ENCODE data around the gene GBX2. TPM values are rescaled to one million over a fixed set of nuclear protein-coding genes. Genes with fewer than 3 reads are reported as not detected.

GBX2 gene
- total and polyA plus RNA-seq, 2 experiments from 2014 or later, result 0.99 to 1.3 TPM

GRCh38 chr2:236173729-236174607, 5.8 kb upstream of the GBX2 start:
- Histone ChIP-seq H3K9me2 (ENCODE audit: insufficient read depth) (no peaks in the 10 kb centered on the region), H3K4me1 (ENCODE audit: insufficient read depth) (peaks cover 66% of the 10 kb centered on the region), H3K4me2 (peak overlapping the region; percentile 73), H3K79me2 (replicated peaks; ENCODE audit: insufficient read depth) (no peaks in the 10 kb centered on the region), H4K20me1 (replicated peaks; ENCODE audit: insufficient read depth) (peaks cover 17% of the 10 kb centered on the region; the same call in 1 of the 2 replicates), H3K4me3 (peak overlapping the region; percentile 69), H3K27me3 (ENCODE audit: insufficient read depth) (peaks cover 98% of the 10 kb centered on the region), H3K27ac (ENCODE audit: low read depth) (no peak overlapping the region), H3K36me3 (ENCODE audit: insufficient read depth) (no peaks in the 10 kb centered on the region), H2AFZ (no peak overlapping the region), H3F3A (replicated peaks; ENCODE audit: low read depth) (peaks cover 31% of the 10 kb centered on the region)
- no peaks in the 10 kb centered on the region; the same call in 2 of the 3 replicates for H3K9me3 Mint-ChIP-seq
- peaks cover 67% of the 10 kb centered on the region for H3K4me1 Mint-ChIP-seq
- TF ChIP-seq EZH2 (IDR thresholded peaks at IDR 0.05; ENCODE audit: low read depth, unreplicated experiment) (peak; percentile 78), ZNF114 (CRISPR knock-in tag; IDR thresholded peaks at IDR 0.05) (no peak)
- peak; percentile 26 for DNase-seq (ENCODE audit: low spot score)
- H3K27ac Mint-ChIP-seq, result no peak overlapping the region
- H3K27me3 Mint-ChIP-seq (ENCODE audit: insufficient read depth, low read depth, poor library complexity), result peaks cover 92% of the 10 kb centered on the region
- ATAC-seq, result no peak
- H3K36me3 Mint-ChIP-seq (ENCODE audit: low read depth), result no peaks in the 10 kb centered on the region
- H3K4me3 Mint-ChIP-seq, result peak overlapping the region; percentile 32

- peaks cover 98% of the 10 kb centered on the region for H3K27me3 ChIP-seq (ENCODE audit: insufficient read depth)
- peaks cover 88% of the 10 kb centered on the region for H3K27me3 Mint-ChIP-seq (ENCODE audit: insufficient read depth, low read depth, poor library complexity)
- no peaks in the 10 kb centered on the region for H3K79me2 ChIP-seq (replicated peaks; ENCODE audit: insufficient read depth)
- peak overlapping the region; percentile 69 for H3K4me3 ChIP-seq
- DNase-seq (ENCODE audit: low spot score) (peak; percentile 67), ATAC-seq (peak; percentile 3)
- H3K4me2 ChIP-seq, result peak overlapping the region; percentile 73
- peaks cover 70% of the 10 kb centered on the region for H3K4me1 ChIP-seq (ENCODE audit: insufficient read depth)
- no peaks in the 10 kb centered on the region; the same call in 2 of the 3 replicates for H3K9me3 Mint-ChIP-seq
- peak overlapping the region; percentile 53 for H3K4me3 Mint-ChIP-seq
- no peak overlapping the region for H2AFZ ChIP-seq
- H3K27ac Mint-ChIP-seq, result no peak overlapping the region
- no peak overlapping the region for H3K27ac ChIP-seq (ENCODE audit: low read depth)
- H3F3A ChIP-seq (replicated peaks; ENCODE audit: low read depth), result peaks cover 35% of the 10 kb centered on the region
- H4K20me1 ChIP-seq (replicated peaks; ENCODE audit: insufficient read depth), result peaks cover 17% of the 10 kb centered on the region; the same call in 1 of the 2 replicates
- no peaks in the 10 kb centered on the region for H3K36me3 Mint-ChIP-seq (ENCODE audit: low read depth)
- TF ChIP-seq ZNF331 (CRISPR knock-in tag; IDR thresholded peaks at IDR 0.05; ENCODE audit: low read depth) (no peak), EZH2 (IDR thresholded peaks at IDR 0.05; ENCODE audit: low read depth, unreplicated experiment) (peak; percentile 59), EZH2phosphoT487 (IDR thresholded peaks at IDR 0.05; ENCODE audit: unreplicated experiment) (peak; percentile 21)
- H3K9me2 ChIP-seq (ENCODE audit: insufficient read depth), result no peaks in the 10 kb centered on the region
- peaks cover 64% of the 10 kb centered on the region for H3K4me1 Mint-ChIP-seq
- H3K36me3 ChIP-seq (ENCODE audit: insufficient read depth), result no peaks in the 10 kb centered on the region
Measured at GRCh38 chr2:236173036-236173728, 5.0 kb upstream of the GBX2 start.

- peaks cover 17% of the 10 kb centered on the region; the same call in 1 of the 2 replicates for H4K20me1 ChIP-seq (replicated peaks; ENCODE audit: insufficient read depth)
- H3K9me3 Mint-ChIP-seq, result no peaks in the 10 kb centered on the region; the same call in 2 of the 3 replicates
- TF ChIP-seq ZNF462 (CRISPR knock-in tag; IDR thresholded peaks at IDR 0.05) (no peak), EZH2phosphoT487 (IDR thresholded peaks at IDR 0.05; ENCODE audit: unreplicated experiment) (peak; percentile 17), EZH2 (IDR thresholded peaks at IDR 0.05; ENCODE audit: low read depth, unreplicated experiment) (peak; percentile 84)
- H3K36me3 Mint-ChIP-seq (ENCODE audit: low read depth), result no peaks in the 10 kb centered on the region
- peak; percentile 58 for DNase-seq (ENCODE audit: low spot score)
- H3K36me3 ChIP-seq (ENCODE audit: insufficient read depth), result no peaks in the 10 kb centered on the region
- peaks cover 64% of the 10 kb centered on the region for H3K4me1 Mint-ChIP-seq
- peaks cover 100% of the 10 kb centered on the region for H3K27me3 ChIP-seq (ENCODE audit: insufficient read depth)
- H3K27ac Mint-ChIP-seq, result no peak overlapping the region
- H3K27me3 Mint-ChIP-seq (ENCODE audit: insufficient read depth, low read depth, poor library complexity), result peaks cover 88% of the 10 kb centered on the region
- no peak overlapping the region for H3K27ac ChIP-seq (ENCODE audit: low read depth)
- ATAC-seq, result no peak
- H3K4me3 ChIP-seq, result peak overlapping the region; percentile 69
- peaks cover 35% of the 10 kb centered on the region for H3F3A ChIP-seq (replicated peaks; ENCODE audit: low read depth)
- no peaks in the 10 kb centered on the region for H3K79me2 ChIP-seq (replicated peaks; ENCODE audit: insufficient read depth)
- H3K4me1 ChIP-seq (ENCODE audit: insufficient read depth), result peaks cover 67% of the 10 kb centered on the region
- no peak overlapping the region for H2AFZ ChIP-seq
- peak overlapping the region; percentile 73 for H3K4me2 ChIP-seq
- H3K4me3 Mint-ChIP-seq, result peak overlapping the region; percentile 61
- no peaks in the 10 kb centered on the region for H3K9me2 ChIP-seq (ENCODE audit: insufficient read depth)
Measured at GRCh38 chr2:236172255-236173035, 4.3 kb upstream of the GBX2 start.
